Activated B cell treated with CpG ODN at 0.5 μM for 24 hours (primary cell): ENCODE measurements around the gene PHACTR3. TPM values are rescaled to one million over a fixed set of nuclear protein-coding genes. Genes with fewer than 3 reads are reported as not detected.

Experiments used
- ATAC-seq: fragments of 200-7000 bp; cut with Tn5 transposase; one replicate; pipeline ENCODE4 v1.10.0; 2021; ENCODE audit warnings: low read depth, mild to moderate bottlenecking, moderate library complexity
- CTCF ChIA-PET: fragments of 350-600 bp; sonication (Branson Sonifier 250); formaldehyde crosslinking; loops from one replicate; lab custom pipeline; 2021; ENCODE audit warnings: antibody characterized with exemption; lab: Charles Lee
- POLR2A ChIA-PET: fragments of 350-600 bp; sonication (Branson Sonifier 250); formaldehyde crosslinking; loops from one replicate; lab custom pipeline; 2021; ENCODE audit warnings: antibody characterized with exemption; lab: Charles Lee
- DNase-seq: peaks from one replicate; pipeline ENCODE4 v3.0.0; 2022
- H3K27ac Mint-ChIP-seq: one replicate; pipeline ENCODE4 v1.8.0; 2020; ENCODE audit warnings: mixed read lengths
- H3K27me3 Mint-ChIP-seq: one replicate; pipeline ENCODE4 v1.8.0; 2021; ENCODE audit warnings: mixed read lengths
- H3K36me3 Mint-ChIP-seq: one replicate; pipeline ENCODE4 v1.8.0; 2021; ENCODE audit warnings: low read depth, mixed read lengths
- H3K4me1 Mint-ChIP-seq: one replicate; pipeline ENCODE4 v1.8.0; 2021; ENCODE audit warnings: mixed read lengths
- H3K4me3 Mint-ChIP-seq: one replicate; pipeline ENCODE4 v1.8.0; 2020; ENCODE audit warnings: mild to moderate bottlenecking, mixed read lengths
- H3K9me3 Mint-ChIP-seq: one replicate; pipeline ENCODE4 v1.8.0; 2020; ENCODE audit warnings: mixed read lengths
- CTCF ChIP-seq: fragments of 200-600 bp; IDR thresholded peaks from one replicate; pipeline ENCODE4 v1.8.0; 2022; ENCODE audit warnings: antibody characterized with exemption, mild to moderate bottlenecking
- intact Hi-C: fragments of 100-400 bp; cut with micrococcal nuclease; formaldehyde crosslinking; loops from one replicate; pipeline ENCODE4 v1.15.1; 2024
- total RNA-seq: library from RNA; stranded (reverse); gene quantifications from 2 replicates; pipeline ENCODE4 v1.2.3, GENCODE V29; 2022

Gene PHACTR3
- total RNA-seq, 1 donor from 2014 or later, result not detected

GRCh38 chr20:59667981-59668515 is 63.7 kb downstream of the PHACTR3 start:
- CTCF ChIA-PET, result no interaction called here
- H3K4me3 Mint-ChIP-seq, result no peak overlapping the region
- H3K4me1 Mint-ChIP-seq, result no peaks in the 10 kb centered on the region
- DNase-seq (no peak), ATAC-seq (no peak)
- no peak overlapping the region for H3K27ac Mint-ChIP-seq
- H3K9me3 Mint-ChIP-seq, result no peaks in the 10 kb centered on the region
- H3K27me3 Mint-ChIP-seq, result peaks cover 13% of the 10 kb centered on the region
- POLR2A ChIA-PET, result no interaction called here
- H3K36me3 Mint-ChIP-seq, result no peaks in the 10 kb centered on the region
- intact Hi-C loops, result no loop called here
- no peak for TF ChIP-seq CTCF

GRCh38 chr20:59668926-59669850 is 64.8 kb downstream of the PHACTR3 start:
- Mint-ChIP-seq H3K9me3 (no peaks in the 10 kb centered on the region), H3K4me1 (no peaks in the 10 kb centered on the region), H3K27ac (no peak overlapping the region), H3K27me3 (peaks cover 8% of the 10 kb centered on the region), H3K4me3 (no peak overlapping the region), H3K36me3 (no peaks in the 10 kb centered on the region)
- CTCF ChIA-PET, result no interaction called here
- POLR2A ChIA-PET, result no interaction called here
- no peak for TF ChIP-seq CTCF
- intact Hi-C loops, result no loop called here
- DNase-seq, result no peak
- ATAC-seq, result no peak

- ChIA-PET POLR2A (no interaction called here), CTCF (no interaction called here)
- DNase-seq (no peak), ATAC-seq (no peak)
- no peaks in the 10 kb centered on the region for H3K9me3 Mint-ChIP-seq
- no peaks in the 10 kb centered on the region for H3K36me3 Mint-ChIP-seq
- H3K27ac Mint-ChIP-seq, result no peak overlapping the region
- H3K4me1 Mint-ChIP-seq, result no peaks in the 10 kb centered on the region
- intact Hi-C loops, result no loop called here
- no peak overlapping the region for H3K4me3 Mint-ChIP-seq
- no peak for TF ChIP-seq CTCF
- H3K27me3 Mint-ChIP-seq, result peaks cover 2% of the 10 kb centered on the region
These were observed 66.6 kb downstream of the PHACTR3 start for GRCh38 chr20:59670786-59671492.

GRCh38 chr20:59671661-59672471 is 67.5 kb downstream of the PHACTR3 start:
- no peak for TF ChIP-seq CTCF
- CTCF ChIA-PET, result no interaction called here
- DNase-seq (no peak), ATAC-seq (no peak)
- Mint-ChIP-seq H3K4me3 (no peak overlapping the region), H3K4me1 (no peaks in the 10 kb centered on the region), H3K36me3 (no peaks in the 10 kb centered on the region), H3K27me3 (peaks cover 4% of the 10 kb centered on the region), H3K9me3 (no peaks in the 10 kb centered on the region), H3K27ac (no peak overlapping the region)
- POLR2A ChIA-PET, result no interaction called here
- intact Hi-C loops, result no loop called here
